Stimulated activated CD4-positive, alpha-beta T cell treated with anti-CD3 and anti-CD28 coated beads, Interleukin-15, amount 100 ng/mL, for 48 hours (primary cell): ENCODE measurements around the gene MANF.
"Not testable (repeated sequence)": the region's sequence is repeated elsewhere in the genome, so short reads cannot be mapped to it uniquely, and the experiment has no call there.

Experiments used
- DNase-seq, 2 donors: peaks; one replicate each; pipeline ENCODE4 v3.0.0-alpha.2; 2020; ENCODE audit warnings: low read depth in 2 of 2

MANF gene

DNA sequence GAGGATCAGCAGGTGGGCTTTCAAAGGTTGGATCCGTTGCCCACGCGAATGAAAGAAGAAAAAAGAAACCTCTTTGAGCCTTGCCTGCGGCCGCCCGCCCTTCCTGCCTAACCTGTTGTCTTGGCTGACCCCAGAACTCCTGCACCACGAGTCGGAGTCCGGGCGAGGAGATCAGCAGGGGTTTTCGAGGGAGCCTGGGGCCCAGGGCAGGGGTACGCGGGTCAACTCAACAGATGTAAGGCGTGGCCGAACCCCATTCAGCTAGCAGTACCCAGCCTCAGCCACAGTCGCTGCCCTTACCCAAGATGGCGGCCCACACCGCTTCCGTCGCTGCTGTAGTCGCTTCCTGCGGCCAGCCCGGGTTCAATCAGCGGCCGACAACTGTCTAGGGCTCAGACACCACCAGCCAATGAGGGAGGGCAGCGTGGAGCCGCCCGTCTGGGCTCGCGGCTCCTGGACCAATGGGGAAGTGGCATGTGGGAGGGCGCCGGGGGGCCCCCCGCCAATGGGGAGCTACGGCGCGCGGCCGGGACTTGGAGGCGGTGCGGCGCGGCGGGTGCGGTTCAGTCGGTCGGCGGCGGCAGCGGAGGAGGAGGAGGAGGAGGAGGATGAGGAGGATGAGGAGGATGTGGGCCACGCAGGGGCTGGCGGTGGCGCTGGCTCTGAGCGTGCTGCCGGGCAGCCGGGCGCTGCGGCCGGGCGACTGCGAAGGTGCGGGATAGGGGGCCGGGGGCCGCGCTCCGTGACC is at the start of gene MANF:
MANF (plus strand) TSS at position 566 of the 748 bp plus-strand sequence; CDS start at position 618, 52 bp downstream.
- DNase-seq: peak; percentile 95 to 96

DNA sequence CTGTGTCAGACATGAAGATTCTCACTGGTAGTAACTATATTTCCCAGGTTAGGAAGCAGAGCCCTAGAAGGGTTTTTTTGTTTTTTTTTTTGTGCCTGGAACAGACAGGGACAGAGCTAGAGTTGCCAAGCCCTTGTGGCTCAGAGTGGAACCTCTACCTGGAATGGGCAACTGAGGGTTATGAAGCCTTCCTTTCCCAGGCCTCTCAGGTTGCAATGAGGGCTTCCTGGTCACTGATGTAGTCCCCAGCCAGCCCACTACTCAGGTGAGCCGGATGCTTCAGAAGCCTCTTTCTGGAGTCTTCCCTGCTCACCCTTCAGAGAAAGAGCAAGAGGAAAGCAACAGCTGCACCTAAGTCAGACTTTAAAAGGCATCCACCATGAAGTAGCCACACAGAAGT is 48.8 kb upstream of the MANF start:
- no peak for DNase-seq

DNA sequence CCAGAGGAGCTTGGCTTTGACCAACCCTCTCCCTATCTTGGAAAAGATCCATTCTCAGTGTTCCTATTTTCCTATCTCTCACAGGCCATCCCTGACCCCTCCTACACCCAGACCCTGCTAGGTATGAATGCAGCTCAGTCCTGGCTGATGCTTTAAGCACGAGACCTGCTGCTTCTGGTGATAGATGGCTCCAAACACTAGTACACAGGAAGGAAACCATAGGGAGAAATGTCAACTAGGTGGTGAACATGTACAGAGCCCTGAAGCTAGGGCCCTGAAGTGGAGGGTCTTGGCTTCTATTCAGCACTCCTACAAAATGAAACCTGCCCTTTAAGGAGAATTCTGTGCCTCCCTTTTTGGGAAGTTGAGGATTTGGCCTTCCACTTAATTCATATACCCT is 47.4 kb upstream of the MANF start:
- no peak for DNase-seq

DNA sequence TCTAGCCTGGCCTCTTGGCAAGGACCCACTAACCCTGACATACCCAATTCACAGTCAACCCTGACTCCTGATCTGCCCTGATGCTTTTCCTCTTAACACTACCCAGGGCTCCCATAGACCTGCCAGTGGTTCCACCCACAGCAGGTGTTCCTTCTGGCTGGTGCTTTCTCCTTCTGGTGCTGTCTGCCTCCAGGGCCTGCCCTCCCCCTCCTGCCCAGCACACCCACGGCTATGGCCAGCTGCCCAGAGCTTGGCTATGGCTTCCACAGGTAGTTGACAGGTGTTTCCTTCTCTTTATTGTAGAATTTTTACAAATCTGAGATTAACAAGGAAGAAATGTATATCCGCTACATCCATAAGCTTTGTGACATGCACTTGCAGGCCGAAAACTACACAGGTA is 46.5 kb upstream of the MANF start:
- DNase-seq: no peak

DNA sequence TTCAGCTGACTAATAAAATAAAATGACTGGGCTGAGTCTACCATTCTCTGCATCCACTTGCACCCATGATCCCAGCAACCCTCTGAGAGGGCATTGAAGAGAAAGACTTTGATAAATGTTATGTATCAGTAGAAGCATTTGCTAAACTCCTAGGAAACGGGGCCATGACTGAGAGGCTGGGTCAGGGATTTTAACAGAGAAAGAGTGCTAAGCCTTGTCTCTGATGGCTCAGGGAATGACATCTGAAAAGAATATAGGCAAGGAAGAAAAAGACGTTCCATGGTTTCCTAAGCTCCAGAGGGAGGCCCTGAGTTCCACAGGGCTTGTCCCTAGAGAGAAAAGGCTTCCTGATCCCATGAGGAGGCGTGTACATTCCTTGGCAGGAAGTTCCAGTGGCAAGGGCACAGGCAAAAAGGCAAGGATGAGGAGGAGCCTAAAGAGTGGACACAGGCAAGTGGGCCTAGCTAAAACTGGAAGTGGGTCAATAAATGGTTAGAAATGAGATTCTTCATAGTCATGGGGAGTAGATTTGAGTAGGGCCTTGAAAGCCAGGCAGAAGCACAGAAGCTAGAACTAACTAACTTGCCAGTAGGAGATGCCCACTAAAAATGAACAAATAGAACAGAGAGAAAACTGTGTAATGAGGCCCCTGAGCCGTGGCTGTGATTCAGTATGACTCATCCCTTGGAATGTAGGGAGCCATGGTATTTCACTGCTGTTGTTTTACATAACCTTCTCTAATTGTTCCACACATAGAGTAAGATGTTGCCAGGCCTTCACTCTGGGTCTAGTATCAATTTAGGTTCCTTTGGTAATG is 44.9 kb upstream of the MANF start:
- DNase-seq: no peak

DNA sequence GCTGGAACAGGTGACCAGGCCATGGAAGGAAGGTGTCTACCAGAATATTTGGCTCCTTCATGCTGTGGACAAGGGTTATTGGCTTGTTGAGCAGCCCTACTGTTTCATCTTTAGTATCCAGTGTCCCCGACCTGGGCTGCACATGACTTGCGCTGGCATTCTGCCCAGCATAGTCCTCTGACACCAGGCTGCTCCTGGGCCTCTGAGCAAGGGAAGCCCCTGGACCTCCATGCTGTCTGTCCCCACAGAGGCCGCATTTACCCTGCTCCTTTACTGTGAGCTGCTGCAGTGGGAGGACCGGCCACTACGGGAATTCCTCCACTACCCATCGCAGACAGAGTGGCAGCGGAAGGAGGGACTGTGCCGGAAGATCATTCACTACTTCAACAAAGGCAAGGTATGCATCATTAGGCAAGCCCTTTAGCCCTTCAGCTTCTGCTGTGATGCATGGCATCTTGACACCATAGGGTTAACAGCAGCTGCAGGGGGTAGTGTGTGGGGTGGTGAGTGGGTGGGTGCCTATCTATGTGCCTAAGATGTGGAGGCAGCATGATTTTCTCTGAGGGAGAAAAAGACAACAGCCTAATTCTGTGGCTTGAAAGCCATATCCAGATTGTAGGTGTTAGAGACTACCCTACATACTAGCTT is 44.0 kb upstream of the MANF start:
- no peak for DNase-seq

DNA sequence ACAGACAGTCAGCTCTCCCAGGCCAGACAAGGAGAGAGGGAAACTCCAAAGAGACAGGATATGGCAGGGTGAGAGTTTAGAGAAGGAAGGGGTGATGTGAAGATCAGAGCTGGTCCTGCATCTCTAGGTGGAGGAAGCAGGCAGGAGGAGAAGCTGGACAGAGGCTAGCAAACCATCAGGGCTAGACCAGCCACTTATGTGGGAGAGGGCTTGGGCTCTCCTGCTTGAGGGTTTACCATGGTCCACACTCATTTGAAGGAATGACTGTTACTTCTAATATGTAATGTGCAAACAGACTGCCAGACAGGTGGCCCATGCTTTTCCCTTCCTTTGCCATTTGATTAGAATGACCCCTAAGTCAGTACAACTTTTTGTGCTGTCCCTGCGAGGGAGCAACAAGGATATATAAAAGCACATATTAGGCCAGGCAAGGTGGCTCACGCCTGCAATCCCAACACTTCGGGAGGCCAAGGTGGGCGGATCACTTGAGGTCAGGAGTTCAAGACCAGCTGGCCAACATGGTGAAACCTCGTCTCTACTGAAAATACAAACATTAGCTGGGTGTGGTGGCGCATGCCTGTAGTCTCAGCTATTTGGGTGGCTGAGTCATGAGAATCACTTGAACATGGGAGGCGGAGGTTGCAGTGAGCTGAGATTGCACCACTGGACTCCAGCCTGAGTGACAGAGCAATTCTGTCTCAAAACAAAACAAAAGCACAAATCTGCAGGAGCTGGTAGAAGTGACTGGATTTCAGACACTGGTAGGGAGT is 41.0 kb upstream of the MANF start:
- DNase-seq: no peak

DNA sequence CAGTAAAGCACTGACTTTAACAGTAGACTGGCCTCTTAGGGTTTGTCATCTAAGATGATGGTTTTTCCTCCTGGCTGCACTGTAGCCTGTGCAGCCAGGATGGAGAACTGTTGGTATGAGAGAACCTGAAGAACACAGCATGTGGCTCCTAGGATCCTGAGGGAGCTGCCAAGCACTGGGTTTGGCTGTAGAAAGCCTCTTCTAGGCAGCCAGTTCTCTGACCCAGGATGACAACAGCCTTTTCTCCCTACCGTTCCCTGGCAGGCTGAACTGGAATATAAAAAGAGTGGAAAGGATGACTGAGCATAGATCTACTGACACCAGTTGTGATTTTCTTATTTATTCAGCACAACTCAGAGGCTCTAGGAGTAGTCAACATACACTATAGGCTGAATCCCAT is 34.3 kb upstream of the MANF start:
- DNase-seq: no peak

DNA sequence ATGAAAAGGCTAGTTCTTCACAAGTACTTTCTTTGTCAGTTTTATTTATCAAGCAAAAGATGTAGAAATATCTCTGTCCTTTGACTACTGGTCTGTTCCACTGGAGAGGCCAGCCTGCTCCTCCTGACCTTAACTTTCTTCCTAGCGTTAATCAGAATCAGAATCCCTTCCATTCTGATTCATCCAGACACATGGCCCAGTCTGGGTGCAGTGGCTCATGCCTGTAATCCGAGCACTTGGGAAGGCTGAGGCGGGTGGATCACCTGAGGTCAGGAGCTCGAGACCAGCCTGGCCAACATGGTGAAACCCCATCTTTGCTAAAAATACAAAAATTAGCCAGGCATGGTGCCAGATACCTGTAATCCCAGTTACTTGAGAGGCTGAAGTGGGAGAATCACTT is 32.0 kb upstream of the MANF start:
- DNase-seq: no peak

DNA sequence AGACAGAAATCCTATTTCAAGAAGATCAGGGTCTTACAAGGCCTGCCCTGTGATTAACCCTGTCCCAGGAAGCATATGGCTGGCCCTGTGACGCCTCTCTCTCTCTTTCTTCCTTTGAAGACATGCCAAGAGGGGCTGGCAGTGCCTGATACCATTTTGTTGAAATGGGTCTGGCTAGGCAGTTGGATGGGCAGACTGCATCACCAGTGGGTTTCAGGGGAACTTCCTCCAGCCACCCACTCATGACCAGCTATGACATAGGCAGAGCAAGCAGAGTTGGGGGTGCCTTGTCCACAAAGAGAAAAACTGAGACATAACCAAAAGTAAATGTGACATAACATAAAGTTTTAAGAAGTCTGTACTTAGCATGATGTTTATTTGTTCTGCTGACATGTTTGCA is 31.4 kb upstream of the MANF start:
- no peak for DNase-seq

DNA sequence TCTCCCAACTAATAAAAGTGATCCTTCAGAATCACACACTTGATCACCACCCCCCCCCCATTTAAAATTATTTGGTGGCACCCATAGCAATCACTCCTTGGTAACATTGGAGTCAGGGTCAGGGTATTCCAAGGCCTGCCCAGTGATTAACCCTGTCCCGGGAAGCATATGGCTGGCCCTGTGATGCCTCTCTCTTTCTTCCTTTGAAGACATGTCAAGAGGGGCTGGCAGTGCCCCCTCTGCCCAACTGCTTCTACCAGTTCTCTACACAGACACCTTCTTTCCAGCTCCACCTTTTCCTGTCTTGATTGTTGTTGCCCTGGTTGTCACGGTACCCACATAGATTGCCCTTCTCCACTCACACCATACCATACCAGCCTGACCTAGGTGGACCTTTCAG is 30.9 kb upstream of the MANF start:
- DNase-seq: no peak

DNA sequence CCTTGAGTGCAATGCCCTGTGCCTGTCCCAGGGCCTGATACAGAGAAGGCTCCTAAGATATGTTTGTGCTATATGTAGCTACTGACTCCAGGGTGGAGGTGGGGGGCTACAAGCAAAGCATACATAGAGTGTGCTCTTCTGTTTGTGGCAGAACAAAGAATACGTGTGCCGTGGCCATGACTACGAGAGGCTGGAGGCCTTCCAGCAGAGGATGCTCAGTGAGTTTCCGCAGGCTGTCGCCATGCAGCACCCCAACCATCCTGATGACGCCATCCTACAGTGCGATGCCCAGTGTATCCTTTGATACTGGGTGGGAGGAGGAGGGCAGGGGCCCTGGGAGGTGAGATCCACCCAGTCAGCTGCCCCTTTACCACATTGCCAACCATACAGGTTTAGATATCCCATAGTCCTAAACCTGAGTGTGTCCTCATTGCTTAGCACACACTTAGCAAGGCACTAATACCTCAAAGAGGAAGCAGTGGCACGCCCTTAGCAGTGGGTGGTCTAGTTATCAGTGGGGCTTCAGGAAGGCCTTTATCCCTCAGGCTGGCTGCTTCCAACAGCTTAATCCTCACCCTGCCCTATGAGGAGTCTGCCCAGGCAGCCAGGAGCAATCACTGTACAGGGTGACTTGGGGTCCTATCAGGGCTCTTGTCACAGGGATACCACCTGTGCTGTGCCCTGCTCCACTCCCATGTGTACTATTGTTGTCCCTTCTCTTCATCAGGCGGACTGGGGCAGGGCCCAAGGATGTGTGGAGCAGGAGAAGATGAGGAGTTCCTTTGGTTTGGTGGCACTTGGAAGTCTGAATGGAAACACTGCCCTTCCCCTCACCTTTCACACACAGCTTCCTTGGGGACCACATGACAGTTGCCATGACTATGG is 30.1 kb upstream of the MANF start:
- no peak for DNase-seq

DNA sequence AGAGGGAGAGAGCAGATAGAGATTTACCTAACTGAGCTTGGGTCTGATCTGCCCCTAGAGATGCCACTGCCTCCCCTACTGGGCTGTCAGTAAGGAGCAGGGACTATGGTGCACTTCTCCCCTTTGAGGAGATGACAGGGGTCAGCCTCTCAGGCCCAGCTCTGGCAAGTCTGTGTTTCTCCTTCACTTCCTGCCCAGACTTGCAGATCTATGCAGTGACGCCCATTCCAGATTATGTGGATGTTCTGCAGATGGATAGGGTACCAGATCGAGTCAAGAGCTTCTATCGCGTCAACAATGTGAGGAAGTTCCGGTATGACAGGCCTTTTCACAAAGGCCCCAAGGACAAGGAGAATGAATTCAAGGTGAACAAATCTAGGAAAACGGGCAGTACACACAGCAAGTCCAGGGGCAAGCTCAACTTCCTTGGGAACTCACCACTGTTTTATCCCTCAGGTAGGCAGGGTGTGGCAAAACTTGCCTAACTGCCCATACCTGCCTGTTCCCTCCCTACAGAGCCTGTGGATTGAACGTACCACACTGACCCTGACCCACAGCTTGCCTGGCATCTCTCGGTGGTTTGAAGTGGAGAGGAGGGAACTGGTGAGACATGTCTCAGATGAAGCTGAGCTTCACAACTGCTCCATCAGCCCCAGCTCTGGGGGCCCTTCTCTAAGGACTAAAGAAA is 29.1 kb upstream of the MANF start:
- no peak for DNase-seq

DNA sequence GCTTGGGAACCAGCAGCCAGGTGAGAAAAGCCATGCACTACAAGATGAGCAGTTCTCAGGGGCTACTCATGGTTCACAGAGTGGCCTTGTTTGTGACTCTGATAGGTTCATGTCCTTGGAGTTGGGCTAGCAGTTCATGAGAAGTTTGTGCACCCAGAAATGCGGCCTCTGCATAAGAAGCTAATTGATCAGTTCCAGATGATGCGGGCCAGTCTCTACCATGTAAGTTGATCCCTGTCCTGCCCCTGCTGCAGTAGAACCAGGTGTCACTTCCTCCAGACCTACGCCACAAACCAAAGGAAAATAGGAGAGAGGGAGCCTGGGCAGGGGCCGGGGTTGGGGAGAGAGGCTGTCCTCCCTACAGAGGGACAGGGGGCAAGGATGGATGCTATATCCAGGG is 27.2 kb upstream of the MANF start:
- DNase-seq: no peak

DNA sequence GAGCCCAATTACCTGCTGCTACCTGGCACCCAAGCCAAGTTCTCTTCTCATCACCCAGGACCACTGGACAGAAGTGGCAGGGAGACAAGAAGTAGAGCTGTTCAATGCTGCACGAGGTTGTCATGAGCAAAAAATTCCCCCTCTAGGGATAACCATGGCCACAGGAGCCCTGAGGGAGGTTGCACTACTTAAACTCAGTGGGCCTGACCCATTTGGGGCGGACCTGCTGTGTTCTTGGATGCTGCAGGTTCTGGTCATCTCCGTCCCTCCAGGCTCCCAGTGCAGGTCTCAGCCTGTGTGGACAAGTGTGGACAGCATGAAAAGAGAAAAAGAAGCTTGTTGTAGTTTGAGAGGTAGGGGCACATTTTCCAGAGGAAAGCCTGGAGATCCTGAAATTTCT is 26.1 kb upstream of the MANF start:
- no peak for DNase-seq

DNA sequence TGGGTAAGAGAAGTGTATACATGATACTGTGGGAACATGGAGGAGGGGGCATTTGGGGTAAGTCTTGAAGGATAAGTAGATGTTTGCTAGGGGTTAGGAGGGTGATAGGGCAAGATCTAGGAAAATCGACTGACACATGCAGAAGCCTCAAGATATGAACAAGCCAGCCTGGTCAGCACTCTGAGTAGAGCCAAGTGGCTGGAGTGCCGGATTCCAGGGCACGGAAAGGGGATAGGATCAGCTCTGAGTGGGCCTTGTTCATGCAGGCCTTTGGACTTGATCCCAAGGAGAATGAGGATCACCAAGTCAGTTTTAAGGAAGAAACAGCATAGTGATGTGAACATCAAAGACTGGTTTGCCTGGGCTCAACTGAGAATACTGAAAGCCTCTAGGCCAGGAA is 24.3 kb upstream of the MANF start:
- no peak for DNase-seq

DNA sequence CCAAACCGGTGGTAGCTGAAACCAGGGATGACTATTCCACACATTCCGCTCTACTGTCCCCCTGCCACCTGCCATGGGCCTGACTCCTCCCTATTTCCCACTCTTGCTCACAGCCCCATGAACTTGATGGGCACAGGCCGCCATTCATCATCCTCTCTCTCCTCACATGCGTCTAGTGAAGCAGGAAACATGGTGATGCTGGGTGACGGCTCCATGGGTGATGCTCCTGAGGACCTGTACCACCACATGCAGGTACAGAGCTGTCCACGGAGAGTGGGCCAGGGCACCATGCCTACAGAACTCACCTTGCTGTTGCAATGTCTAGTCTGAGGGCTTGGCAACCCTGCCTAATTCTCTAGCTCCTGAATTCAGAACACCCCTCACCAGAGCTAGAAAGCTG is 23.3 kb upstream of the MANF start:
- DNase-seq: no peak

DNA sequence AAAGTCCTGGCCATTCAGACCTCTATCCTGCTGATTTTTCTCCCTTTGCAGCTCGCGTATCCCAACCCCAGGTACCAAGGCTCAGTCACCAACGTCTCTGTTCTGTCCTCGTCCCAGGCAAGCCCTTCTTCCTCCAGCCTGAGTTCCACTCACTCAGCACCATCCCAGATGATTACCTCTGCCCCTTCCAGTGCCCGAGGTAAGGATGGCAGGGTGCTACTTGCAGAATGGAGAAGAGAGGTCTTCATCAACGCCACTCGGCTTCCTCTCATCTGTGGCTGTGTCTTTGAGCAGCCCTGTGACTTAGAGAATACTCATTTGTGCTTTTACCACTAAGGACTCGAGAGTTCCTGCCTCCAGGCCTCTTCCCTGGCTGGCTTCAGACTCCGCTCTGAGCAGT is 22.6 kb upstream of the MANF start:
- no peak for DNase-seq

DNA sequence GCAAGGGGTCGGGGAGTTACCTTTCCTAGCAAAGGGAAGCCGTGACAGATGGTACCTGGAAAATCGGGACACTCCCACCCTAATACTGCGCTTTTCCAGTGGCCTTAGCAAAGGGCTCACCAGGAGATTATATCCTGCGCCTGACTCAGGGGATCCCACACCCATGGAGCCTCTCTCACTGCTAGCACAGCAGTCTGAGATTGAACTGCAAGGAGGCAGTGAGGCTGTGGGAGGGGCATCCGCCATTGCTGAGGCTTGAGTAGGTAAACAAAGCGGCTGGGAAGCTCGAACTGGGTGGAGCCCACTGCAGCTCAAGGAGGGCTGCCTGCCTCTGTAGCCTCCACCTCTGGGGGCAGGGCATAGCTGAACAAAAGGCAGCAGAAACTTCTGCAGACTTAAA is 16.8 kb upstream of the MANF start:
- DNase-seq: not testable (repeated sequence)

DNA sequence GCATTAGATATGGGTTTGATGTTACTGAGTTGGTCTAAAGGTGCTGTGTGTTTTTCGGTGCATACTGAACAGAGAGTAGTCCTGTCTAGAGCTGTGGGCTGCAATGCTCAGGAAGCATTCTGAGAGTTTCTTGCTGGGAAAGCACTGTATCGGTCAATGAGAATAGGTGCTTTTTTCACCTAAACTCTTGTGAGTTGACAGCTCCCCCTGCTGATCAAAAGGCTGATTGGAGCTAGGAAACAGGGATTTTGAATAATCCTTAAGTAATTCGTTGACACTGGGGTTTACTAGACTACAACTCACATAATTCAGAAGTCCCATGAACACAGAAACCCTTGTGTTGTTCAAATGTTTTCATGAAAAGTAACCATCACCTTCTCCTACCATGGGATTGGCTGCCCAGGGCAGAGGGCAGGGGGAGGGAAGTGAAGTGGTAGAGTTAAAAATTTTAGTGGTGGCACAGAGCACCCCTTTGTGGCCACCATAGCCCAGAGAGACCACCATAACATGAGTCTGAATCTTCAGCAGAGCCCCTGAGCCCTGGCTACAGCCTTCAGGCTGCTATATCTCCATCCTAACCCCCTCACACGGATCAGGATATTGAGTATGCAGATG is 13.0 kb upstream of the MANF start:
- DNase-seq: peak in 1 of 2 donors; percentile 52
